NCI-H1436 treated with DMSO at 0.1 percent for 48 hours (cell line): Measurements from ENCODE around the gene SPACA4.
A peak's percentile ranks its signal among the peaks of the same experiment; 100 is the strongest.

Experiments
- DNase-seq: peaks from one replicate; lab custom pipeline; 2025; lab: John Stamatoyannopoulos, UW

The SPACA4 gene

DNA sequence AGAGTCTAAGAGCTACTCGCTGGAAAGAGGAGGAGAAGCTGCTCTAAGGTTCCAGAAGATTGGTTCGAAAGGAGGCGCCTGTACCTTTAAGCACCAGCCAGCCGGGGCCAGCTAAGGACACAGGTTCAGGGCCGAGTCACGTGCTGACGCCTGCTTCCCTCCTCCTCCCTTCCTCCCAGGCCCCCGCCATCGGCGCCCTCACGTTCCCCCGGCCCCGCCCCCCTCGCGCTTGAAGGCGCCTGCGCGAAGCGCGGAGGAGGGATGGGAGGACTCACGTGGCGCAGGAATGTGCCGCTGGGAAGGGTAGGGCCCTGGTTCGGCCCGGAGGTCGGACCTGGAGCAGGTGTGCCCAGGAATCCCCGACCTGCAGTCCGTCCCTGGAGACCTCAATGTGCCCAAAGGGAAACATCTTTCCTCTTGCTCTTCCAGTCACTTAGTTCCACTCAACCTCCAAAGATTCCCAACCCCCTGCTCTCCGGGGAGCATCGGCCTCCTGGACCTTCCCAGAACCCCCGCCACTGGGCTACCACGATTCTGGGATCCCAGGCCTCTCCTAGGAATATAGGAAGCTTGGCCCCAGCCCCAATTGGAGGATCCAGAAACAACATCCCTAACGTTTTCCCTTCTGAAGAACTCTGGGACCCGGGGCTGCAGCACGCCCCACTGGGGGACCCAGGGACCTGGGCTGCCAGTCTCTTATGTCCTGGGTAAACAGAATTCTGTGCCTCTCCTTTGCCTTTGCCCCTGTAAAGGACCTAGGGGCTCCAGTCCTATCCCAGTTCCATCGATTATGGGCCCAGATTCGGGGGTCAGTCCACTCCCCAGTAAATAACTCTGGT is 28.1 kb downstream of the SPACA4 start:
- DNase-seq: peak; percentile 96

DNA sequence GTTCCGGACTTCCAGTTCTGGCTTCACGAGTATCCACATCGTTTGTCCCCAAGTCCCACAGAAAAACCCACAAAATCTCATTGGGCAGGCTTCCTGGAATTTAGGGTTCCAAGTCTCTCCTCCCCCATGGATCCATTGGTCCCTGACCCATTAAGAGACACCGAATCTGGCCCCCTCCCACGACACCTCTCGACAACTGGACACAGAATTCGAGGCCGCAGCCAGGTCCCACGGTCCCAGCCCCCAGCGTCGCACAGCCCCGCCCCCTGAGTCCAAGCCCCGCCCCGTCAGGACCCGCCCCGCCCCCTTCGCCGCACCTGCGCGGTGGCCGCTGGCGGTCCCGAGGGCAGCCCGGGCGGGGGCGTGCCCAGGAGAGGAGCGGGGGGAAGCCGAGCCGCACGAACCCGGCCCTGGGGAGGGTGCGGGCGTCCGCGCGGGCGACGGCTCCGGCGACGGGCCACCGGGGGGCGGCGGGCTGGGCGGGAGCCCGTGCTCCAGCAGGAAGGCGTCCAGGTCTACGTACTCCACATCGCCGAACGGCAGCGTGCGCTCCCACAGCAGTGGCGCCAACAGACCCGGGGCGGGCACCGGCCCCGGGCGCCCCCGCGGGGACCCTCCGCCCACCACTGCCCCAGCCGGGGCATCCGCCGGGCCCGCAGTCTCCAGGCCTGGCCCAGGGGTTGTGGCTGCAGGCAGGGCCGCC is 28.9 kb downstream of the SPACA4 start:
- no peak for DNase-seq

DNA sequence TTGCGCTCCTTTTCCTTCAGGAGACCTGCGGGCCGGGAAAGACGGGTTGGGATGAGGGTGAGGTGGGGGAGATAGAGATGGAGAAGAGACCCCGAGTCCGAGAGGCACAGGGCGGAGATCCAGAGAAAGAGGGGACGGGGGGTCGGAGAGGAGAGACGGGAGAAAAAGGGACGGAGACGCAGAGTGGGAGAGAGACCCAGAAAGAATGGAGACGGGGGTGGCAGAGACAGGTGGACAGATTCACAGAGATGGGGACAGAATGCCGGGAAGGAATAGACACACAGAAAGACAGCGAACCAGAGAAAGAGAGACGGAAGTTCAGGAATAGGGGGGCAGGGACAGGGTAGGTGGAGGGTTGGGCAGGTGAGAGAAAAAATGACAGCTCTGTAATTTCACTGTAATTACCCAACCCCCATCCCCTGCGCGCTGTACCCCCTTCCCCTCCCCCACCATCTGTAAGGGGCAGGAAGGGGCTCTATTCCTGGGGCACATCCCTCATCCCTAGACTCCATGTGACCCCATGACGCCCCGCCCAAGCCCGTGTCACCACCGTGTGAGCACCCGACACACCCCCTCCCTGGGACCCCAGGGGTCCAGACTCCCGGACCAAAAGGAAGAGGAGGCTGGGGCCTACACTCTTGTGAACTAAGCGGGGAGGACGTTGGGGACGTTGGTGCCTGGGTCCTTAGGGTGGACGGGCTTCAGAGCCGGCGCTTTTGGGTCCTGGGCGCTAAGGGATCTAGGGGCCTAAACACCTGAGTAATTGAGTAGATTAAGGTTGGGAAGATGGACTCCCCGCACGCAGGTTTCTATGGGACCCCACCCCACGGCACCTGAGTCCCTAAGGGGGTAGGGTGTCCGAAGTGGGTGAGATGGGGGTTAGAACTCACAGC is 29.7 kb downstream of the SPACA4 start:
- DNase-seq: no peak

DNA sequence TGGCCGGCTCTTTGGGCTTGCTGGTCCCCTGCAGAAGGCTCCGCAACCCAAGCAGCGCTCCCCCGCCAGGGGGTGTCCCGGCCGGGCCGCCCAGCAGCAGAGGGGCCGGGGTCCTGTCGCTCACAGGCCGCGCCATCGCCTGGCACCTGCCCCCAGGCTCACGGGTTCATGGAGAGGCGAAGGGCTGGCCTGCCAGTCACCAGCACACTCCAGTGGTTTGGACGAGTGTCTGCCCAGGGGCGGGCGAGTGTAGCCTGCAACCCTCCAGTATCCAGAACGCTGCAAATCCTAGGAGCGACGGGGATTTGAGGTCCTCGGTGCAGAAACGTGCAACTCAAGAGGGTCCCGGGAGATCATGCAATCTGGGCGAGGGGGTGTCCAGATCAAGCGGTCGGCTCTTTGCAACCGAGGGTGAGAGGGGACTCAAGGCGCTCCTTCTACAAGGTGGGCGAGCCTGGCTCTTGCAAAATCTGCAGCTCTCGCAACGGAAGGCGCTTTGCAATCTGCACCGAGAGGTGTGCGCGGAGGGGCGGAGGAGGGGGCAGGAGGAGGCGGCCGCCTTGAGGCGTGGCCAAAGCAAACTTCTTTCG is 30.4 kb downstream of the SPACA4 start, which contains the start of gene DBP:
Gene DBP (minus strand): TSS at position 521 of the 590 bp plus-strand sequence. CDS start 385 bp downstream, at position 136.
- no peak for DNase-seq

DNA sequence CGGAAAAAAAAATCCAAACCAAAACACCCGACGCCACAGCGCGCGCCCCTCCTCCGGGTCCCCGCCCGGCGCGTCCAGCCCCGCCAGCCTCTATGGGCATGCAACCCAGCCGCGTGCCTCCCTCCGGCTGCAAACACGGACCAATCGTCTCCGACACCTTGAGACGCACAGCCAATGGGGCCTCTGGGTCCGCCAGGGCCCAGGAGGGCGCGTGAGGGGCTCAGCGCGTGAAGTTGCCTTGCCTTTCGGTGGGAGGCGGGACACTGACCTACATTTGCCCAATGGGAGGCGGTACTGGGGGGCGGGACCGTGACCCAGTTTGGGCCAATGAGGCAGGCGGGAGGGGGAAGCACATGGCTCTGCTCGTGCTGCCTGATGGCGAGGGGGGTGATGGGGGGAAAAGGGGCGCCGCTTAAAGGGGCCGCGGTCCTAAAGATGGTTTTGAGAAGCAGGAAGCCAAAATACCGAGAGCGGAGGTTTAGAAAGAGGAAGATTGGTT is 31.0 kb downstream of the SPACA4 start:
- peak; percentile 100 for DNase-seq

DNA sequence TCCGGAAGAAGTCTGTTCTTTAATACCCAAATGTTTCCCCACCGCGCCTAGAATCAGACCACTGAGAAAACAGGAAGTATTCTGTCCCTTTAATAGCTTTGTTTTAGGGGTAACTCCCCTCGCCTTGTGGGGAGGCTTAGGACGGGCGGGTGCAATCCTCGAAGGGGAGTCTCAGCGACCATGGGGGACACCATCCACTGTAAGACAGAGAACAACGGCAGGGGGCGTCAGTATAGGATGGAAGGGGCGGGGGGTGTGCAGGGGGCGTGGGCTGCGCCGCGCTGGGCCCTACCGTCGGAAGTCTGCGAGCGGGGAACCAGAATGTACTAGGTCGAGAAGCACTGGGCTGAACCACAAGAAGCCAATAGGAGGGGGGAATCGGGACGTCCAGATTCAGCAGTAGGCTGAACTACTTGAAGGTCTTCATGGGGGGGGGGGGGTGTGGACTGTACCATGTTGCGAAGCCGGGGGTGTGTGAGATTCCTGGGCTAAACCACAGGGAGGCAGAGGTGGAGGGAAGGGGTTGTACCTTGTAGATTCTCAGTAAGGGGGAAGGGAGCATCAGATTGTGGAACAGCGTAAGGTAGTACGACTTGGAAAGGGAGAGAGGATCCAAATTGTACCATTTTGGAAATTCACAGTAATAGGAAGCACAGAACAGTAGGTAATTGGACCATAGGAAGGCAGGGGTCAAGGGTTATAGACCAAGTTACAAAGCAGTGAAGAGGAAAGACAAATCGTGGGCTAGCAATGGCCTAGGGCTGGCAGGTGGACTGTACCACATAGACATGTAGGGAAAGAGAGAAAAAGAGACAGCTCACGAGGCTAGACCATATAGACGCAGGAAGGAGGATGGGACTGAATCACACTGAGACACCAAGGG is 31.6 kb downstream of the SPACA4 start:
- DNase-seq: no peak

DNA sequence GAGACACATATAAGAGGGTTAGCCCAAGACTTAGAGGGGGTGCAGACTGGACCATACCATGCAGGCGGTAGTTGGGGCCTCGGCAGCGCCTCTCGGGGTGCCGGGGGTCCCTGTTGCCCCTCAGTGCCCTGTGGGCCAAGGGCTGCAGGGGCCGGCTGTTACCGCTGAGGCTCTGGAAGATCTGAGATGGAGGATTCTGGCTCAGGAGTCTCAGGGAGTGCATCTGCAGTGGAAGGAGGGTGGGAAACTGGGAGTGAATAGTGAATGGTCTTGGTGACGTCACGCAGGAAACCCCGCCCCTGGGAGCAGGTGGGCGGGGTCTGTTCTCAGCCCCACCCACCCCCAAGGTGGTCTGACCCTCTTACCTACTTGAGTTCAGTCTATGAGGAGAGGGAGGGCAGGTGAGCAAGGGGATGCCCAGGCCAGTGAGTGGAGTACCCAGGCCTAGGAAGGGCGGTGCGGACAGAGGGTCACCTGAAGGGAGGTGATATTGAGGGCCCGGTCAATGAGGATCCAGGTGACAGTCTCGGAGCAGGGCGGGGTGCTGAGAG is 32.4 kb downstream of the SPACA4 start:
- DNase-seq: no peak

DNA sequence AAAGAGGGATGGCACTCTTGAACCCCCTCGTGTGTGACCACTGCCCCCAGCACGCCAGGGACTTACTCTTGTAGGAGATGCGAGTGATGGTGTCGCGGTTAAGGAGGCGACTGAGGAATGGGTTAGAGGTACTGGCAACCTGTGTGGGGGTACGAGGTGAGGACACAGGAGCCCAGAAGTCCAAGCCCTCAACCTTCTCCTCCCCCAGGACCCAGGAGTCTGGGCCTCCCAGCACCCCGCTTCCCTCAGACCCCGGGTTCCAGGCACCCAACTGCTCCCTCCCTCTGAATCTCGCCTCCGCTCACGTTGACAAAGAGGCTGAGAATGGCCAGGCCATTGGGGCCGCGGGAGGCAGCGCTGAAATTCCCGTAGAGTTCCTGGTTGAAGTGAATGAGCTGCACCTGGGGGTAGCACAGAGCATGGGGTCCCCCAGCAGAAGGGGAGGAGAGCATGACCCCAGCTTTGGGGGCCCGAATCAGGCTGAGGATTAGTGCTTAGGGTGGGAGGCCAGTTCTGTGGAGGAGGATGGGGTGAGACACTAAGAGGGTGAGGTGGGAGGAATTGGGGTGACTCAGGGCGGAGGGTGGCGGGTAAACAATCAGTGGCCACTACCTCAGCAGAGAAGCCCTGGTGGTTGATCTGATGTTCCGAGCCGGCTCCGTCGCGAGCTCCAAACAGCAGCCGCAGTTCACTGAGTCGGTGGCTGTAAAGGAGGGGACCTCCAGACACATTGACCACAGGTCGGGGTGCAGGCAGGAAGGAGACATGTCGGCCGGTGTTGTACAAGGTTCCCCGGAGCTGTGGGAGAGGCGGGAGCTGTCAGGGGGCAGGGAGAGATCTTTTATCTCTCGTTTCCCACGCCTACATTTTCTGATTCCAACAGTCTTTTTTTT is 33.2 kb downstream of the SPACA4 start:
- no peak for DNase-seq

DNA sequence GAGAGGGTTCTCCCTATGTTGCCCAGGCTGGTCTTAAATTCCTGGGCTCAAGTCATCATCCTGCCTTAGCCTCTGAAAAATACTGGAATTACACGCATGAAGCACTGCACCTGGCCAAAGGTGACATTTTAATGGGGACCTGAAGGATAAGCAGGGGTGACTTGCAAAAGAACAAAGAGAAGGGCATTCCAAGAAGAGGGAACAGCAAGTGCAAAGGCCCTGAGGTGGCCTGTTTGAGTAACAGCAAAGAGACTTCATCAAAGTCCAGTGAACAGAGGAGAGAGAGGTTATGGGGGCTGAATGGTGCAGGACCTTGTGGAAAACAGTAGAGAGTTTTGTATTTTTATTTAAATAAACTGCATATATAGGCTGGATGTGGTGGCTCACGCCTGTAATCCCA is 35.3 kb downstream of the SPACA4 start:
- no peak for DNase-seq

DNA sequence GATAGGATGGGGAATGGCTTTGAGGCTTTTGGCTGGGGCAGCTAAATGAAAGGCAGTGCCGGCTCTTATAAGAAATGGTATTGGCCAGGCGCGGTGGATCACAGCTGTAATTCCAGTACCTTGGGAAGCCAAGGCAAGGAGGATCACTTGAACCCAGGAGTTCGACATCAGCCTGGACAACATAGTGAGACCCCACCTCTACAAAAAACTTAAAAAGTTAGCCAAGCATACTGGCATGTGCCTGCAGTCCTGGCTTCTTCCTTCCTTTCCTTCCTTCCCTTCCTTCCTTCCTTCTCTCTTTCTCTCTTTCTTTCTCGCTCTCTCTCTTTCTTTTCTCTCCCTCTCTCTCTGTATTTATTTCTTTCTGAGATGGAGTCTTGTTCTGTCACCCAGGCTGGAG is 36.3 kb downstream of the SPACA4 start:
- no peak for DNase-seq

DNA sequence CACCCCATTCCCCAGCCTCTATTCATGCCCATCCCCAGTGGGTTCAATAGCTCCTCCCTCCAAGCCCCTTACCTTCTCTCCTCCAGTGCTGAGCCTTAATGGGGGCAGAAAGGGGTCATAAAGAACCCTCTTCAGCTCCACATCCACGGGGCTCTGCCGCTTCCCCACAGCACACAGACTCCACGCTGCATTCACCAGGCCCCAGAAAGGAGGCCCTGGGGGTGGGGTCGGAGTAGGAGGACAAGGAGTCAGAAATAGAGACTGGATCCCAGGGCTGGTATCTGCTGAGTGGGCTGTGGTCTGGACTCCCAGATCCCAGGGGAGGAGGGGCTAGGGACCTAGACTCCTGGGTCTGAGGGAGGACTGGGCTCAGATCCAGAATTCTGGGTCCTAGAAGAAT is 37.8 kb downstream of the SPACA4 start:
- DNase-seq: no peak

DNA sequence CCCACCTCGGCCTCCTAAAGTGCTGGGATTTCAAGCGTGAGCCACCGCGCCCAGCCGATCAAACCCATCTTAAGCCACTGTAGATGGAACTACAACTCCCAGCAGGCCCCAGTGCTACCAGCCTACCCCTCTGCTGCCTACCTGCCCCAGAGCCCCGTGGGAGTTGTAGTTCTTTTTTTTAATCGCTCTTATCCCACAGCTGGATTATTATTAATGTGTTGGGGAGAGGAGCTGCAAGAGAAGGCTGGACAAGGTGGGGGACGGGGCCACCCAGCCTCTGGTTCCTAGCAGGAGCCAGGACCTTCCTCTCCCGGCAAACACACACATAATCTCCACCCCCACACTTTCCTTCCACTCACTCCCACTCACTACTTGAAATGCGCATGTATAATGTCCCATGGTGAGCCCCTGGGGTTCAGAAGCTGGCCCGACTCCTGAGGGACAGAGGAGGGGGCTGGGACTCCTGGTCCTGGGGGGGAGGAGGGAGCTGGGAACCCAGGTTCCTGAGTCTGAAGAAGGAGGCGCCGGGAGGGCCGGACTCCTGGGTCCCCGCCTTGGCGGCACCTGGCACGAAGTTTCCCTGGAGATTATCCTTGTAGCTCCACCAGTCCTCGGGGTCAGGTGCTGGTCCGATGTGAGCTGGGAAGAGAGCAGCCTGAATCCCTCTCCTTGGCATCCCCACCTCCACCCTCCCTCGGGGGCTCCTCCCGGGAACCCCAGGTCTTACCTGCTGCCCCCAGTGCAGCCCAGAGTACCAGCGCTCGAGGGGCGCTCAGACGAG is 38.5 kb downstream of the SPACA4 start:
- no peak for DNase-seq

DNA sequence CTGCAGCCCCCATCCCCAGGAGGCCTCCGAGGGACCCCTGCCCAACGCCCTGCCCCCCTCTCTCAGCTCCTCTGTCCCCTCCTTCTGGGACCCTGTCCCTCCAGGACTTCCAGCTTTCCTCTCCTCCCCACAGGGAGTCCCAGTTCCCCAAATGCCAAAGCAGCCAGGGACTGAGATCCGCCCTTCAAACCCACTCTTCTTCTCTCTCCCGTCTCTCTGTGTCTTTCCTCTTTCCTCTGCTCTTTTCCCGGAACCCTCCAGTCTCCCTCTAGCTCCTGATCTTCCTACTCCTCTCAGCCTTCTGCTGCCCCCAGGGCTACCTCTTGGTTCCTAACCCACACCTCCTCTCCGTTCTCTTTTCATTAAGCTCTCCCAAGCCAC is 39.1 kb downstream of the SPACA4 start:
- no peak for DNase-seq

DNA sequence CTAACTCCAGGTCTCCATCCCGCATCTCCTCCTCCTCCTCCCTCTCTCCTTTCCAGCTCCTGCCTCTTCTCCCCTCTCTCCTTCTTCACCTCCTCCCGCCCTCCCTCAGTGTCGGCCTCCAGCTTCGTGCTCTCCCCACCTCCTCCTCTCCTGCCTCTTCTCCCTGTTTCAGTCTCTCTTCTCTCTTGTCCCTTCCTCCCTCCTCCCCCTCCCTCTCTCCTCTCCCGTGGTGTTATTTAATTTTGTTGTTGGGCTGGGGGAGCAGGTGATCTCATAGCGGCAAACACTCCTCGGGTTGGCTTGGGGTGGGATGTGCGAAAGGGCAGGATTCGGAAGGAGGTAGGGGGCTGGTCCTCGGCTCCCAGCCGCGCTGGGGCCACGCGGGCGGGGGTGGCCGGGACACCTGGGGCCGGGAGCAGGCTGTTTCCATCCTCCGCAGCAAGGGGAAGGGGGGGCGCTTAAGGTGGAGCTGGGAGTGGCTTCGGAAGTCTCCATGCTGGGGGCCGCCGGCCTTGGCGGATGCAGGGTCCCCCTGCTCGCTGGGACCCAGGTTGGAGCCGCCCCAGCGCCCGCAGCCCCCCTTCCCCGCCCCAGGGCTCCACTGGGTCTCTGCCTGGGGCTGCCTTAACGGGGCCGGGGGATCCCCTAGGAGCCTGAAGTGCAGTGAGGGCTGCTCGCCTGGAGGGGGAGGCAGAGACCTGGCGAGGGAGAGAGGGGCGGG is 39.6 kb downstream of the SPACA4 start, which contains the start of gene CA11:
Gene CA11 (minus strand): TSS at position 187 of the 721 bp plus-strand sequence. CDS start 555 bp downstream, outside the sequence.
- no peak for DNase-seq

DNA sequence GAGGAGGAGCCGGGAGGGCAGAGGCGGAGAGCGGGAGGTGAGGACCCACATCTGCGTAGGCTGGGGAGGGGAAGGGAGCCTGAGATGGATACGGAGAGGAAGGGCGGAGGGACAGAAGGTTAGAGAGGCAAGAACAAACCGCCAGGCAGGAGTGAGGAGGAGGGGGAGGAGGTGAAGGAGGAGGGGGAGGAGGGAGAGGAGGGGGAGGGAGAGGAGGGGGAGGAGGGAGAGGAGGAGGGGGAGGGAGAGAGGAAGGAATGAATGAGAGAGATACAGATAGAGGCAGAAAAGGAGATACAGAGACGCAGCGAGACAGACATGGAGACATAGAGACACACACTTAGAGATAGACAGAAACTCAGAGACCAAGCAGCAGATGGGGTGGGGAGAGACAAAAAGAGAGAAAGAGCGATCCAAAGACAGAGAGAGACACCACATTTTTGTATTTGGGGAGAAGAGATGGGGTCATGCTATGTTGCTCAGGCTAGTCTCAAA is 40.2 kb downstream of the SPACA4 start:
- no peak for DNase-seq

DNA sequence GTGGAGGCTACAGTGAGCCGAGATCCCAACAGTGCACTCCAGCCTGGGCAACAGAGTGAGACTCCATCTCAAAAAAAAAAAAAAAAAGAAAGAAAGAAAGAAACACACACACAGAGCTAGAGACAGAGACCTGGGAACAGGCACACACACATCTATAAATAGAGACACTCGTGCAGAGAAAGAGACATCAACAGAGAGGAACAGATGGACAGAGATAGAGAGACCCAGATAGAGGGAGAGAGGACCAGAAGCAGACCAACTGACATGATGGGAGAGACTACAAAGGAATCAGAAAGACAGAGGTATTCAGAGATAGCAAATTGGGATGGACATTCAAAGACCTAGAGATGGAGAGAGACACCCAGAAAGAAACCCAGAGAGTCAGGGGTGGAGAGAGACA is 41.6 kb downstream of the SPACA4 start:
- no peak for DNase-seq

DNA sequence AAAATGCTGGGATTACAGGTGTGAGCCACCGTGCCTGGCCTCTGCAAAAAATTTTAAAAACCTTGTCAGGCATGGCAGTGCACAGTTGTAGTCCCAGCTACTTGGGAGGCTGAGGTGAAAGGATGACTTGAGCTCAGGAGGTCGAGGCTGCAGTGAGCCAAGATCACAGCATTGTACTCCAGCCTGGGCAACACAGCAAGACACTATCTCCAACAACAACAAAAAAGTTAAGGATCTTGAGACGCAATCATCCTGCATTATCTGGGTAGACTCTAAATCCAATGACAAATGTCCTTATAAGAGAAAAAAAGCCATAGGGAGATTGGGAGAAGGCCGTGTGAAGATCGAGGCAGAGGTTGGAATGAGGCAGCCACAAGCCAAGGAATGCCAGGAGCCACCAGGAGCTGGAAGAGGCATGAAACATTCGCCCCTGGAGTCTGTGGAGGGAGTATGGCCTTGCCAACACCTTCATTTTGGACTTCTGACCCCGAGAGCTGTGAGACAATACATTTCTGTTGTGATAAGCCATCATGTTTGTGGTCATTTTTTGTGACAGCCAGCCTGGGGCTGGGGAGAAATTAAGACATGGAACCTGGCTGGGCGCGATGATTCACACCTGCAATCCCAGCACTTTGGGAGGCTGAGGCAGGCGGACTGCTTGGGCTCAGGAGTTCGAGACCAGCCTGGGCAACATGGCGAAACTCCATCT is 44.6 kb downstream of the SPACA4 start:
- no peak for DNase-seq
